ENCODE measurements around the gene PARVB. TPM values are rescaled to one million over a fixed set of nuclear protein-coding genes. Genes with fewer than 3 reads are reported as not detected.

PARVB gene
- total and polyA plus RNA-seq, 4 experiments from 2014 or later = 3.4 to 17.0 (median 9.8) TPM

DNA sequence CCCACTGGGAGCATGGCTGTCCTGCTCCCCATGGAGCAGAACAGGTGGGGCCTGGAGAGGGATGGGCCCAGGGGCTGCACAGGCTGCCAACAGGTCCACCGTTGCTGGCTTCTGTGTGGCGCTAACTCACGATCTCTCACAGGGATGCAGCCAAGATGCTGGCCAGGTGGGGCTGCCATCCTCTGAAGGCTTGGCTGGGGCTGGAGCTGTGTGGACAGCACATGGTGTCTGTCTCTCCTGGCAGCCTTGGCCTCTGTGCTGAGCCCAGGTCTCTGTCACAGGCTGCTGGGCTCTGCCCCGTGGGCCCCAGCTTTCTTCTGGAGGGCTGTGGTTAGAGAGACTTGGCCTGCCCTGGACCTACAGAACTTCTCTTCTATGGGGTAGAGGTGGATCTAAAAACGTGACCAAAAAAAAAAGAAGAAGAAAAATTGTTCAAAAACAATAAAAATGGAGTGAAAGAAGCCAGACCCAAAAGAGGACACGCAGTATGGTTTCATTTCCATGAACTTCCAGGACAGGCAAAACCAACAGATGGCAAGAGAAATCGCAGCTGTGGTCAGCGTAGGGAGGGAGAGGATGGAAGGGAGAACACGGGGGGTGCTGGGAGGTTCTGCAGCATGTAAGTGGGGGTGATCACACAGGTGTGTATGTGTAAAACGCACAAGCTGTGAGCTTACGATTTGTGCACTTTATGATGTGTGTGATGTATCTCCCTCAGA lies 168.9 kb downstream of the PARVB start:
- Histone ChIP-seq H3K9me3 (ENCODE audit: control insufficient read depth in 1 of 2, low read length in 2 of 2) (no peaks in the 10 kb centered on the region), H3K4me1 (ENCODE audit: insufficient read depth, low read length) (peaks cover 37% of the 10 kb centered on the region), H3K4me3 (ENCODE audit: low read length in 2 of 2) (no peak overlapping the region), H3K36me3 (ENCODE audit: insufficient read depth, low read length) (no peaks in the 10 kb centered on the region), H3K27me3 (ENCODE audit: insufficient read depth, low read length) (no peaks in the 10 kb centered on the region), H3K27ac (ENCODE audit: low read depth, low read length) (no peak overlapping the region)
- H3K4me3 Mint-ChIP-seq = peak overlapping the region; percentile 2 to 80 (median 50)
- CTCF ChIA-PET (ENCODE audit: partially characterized antibody) = interaction anchor here (1.3 kb wide), 1 partner anchor 111 kb away, joined by 3 read pairs; no protein-coding TSS in a partner anchor
- intact Hi-C loops (cut with micrococcal nuclease) = no loop called here
- peak overlapping the region in 5 of 7 donors; percentile 23 to 91 (median 65) for H3K27ac Mint-ChIP-seq
- H3K27me3 Mint-ChIP-seq = no peaks in the 10 kb centered on the region
- H3K9me3 Mint-ChIP-seq = peaks cover 0 to 3% (median 0%) of the 10 kb centered on the region in 8 donors
- H3K36me3 Mint-ChIP-seq = peaks cover 16 to 24% of the 10 kb centered on the region in 2 donors
- no peak for DNase-seq
- H3K4me1 Mint-ChIP-seq = peaks cover 23 to 37% (median 28%) of the 10 kb centered on the region in 4 donors
- POLR2A ChIA-PET (ENCODE audit: partially characterized antibody) = interaction anchor here (0.5 to 4.9 kb wide), 4 partner anchors 11 to 317 kb away, joined by 3 to 31 read pairs (median 3); partner anchors contain the start of gene PARVG

DNA sequence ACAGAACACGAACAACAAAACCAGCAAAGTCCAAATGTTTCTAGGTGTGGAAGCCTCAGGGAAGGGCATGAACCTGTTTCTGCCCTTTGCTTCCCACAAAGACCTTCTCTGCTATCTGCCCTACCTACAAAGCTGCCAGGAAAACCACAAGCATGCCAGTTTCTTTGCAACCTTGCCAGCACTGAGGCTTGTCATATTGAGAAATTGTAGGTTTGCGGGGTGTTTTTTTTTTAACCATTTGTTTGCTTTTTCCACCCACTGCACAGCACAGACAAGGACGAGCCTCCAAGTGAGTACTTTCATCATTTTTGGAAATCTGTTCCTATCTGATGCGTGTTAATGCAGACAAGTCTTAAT lies 169.4 kb downstream of the PARVB start:
- Histone ChIP-seq H3K36me3 (ENCODE audit: insufficient read depth, low read length) (peaks cover 5% of the 10 kb centered on the region), H3K27me3 (ENCODE audit: insufficient read depth, low read length) (no peaks in the 10 kb centered on the region), H3K4me3 (ENCODE audit: low read length in 2 of 2) (no peak overlapping the region), H3K27ac (ENCODE audit: low read depth, low read length) (no peak overlapping the region), H3K9me3 (ENCODE audit: control insufficient read depth in 1 of 2, low read length in 2 of 2) (no peaks in the 10 kb centered on the region), H3K4me1 (ENCODE audit: insufficient read depth, low read length) (peaks cover 37% of the 10 kb centered on the region)
- Mint-ChIP-seq H3K4me3 (peak overlapping the region in 6 of 8 donors; percentile 9 to 80 (median 62)), H3K36me3 (peaks cover 22 to 29% of the 10 kb centered on the region in 2 donors), H3K4me1 (peaks cover 23 to 37% (median 28%) of the 10 kb centered on the region in 4 donors), H3K27ac (peak overlapping the region in 5 of 7 donors; percentile 23 to 91 (median 85)), H3K9me3 (peaks cover 0 to 3% (median 0%) of the 10 kb centered on the region in 8 donors), H3K27me3 (no peaks in the 10 kb centered on the region)
- ChIA-PET CTCF (ENCODE audit: partially characterized antibody) (interaction anchor here (1.3 kb wide), 1 partner anchor 112 kb away, joined by 3 read pairs; no protein-coding TSS in a partner anchor), POLR2A (ENCODE audit: partially characterized antibody) (interaction anchor here (0.5 to 4.9 kb wide), 3 partner anchors 12 to 316 kb away, joined by 3 to 31 read pairs (median 3); partner anchors contain the start of gene PARVG)
- no peak for DNase-seq
- intact Hi-C loops (cut with micrococcal nuclease) = no loop called here

DNA sequence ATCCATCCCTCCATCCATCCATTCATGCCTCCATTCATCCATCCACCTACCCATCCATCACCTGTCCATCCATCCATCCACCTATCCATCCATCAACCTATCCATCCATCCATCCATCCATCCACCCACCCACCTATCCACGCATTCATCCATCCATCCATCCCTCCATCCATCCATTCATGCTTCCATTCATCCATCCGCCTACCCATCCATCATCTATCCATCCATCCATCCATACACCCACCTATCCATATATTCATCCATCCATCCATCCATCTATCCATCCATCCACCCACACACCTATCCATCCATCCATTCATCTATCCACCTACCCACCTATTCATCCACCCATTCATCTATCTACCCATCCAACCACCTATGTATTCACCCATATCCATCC lies 170.5 kb downstream of the PARVB start:
- H3K27ac Mint-ChIP-seq = peak overlapping the region in 4 of 7 donors; percentile 26 to 85 (median 44)
- peak overlapping the region in 1 of 8 donors; percentile 22 for H3K4me3 Mint-ChIP-seq
- Histone ChIP-seq H3K27ac (ENCODE audit: low read depth, low read length) (no peak overlapping the region), H3K4me3 (ENCODE audit: low read length in 2 of 2) (no peak overlapping the region), H3K36me3 (ENCODE audit: insufficient read depth, low read length) (peaks cover 13% of the 10 kb centered on the region), H3K9me3 (ENCODE audit: control insufficient read depth in 1 of 2, low read length in 2 of 2) (no peaks in the 10 kb centered on the region), H3K4me1 (ENCODE audit: insufficient read depth, low read length) (peaks cover 37% of the 10 kb centered on the region), H3K27me3 (ENCODE audit: insufficient read depth, low read length) (no peaks in the 10 kb centered on the region)
- peaks cover 30 to 45% (median 34%) of the 10 kb centered on the region in 4 donors for H3K4me1 Mint-ChIP-seq
- no peaks in the 10 kb centered on the region for H3K27me3 Mint-ChIP-seq
- H3K9me3 Mint-ChIP-seq = peaks cover 0 to 3% (median 0%) of the 10 kb centered on the region in 8 donors
- no peak for DNase-seq
- CTCF ChIA-PET (ENCODE audit: partially characterized antibody) = no interaction called here
- intact Hi-C loops (cut with micrococcal nuclease) = no loop called here
- POLR2A ChIA-PET (ENCODE audit: partially characterized antibody) = interaction anchor here (4.9 kb wide), 1 partner anchor 13 kb away, joined by 31 read pairs; the partner anchor contains the start of gene PARVG
- peaks cover 31 to 40% of the 10 kb centered on the region in 2 donors for H3K36me3 Mint-ChIP-seq

DNA sequence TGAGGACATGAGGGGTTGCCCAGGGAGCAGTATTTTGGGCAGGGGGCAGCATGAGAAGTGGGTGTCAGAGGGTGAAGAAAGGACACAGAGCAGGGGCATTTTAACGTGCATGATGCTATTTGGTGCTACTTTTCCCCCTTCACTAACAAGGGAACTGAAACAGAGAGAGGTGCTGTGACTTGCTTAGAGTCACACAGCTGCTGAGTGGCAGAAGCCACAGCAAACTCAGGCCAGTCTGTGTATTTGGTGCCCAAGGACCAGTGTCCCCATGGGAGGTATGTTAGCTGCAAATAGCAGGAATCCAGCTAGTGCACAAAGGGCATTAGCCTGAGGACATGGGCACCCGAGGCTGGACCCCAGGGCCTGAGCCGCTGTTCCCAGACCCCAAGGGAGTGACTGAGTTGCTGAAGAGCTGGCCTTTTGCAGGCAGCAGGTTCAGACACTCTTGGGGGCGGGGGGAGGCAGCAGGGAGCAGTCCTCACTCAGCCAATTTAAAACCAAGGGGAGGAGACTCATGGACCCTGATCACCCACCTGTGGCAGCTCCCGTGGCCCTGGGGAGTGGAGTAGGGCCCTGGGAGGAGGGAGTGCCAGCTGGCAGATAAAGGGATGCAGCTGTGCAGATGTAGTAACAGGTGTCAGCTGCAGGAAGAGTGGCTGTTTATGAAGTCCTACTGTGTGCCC lies 171.2 kb downstream of the PARVB start:
- H3K4me1 Mint-ChIP-seq = peaks cover 31 to 46% (median 35%) of the 10 kb centered on the region in 4 donors
- Histone ChIP-seq H3K9me3 (ENCODE audit: control insufficient read depth in 1 of 2, low read length in 2 of 2) (no peaks in the 10 kb centered on the region), H3K4me3 (ENCODE audit: low read length in 2 of 2) (no peak overlapping the region), H3K36me3 (ENCODE audit: insufficient read depth, low read length) (peaks cover 13% of the 10 kb centered on the region), H3K4me1 (ENCODE audit: insufficient read depth, low read length) (peaks cover 37% of the 10 kb centered on the region), H3K27ac (ENCODE audit: low read depth, low read length) (no peak overlapping the region), H3K27me3 (ENCODE audit: insufficient read depth, low read length) (no peaks in the 10 kb centered on the region)
- H3K27me3 Mint-ChIP-seq = no peaks in the 10 kb centered on the region
- peaks cover 0 to 3% (median 0%) of the 10 kb centered on the region in 8 donors for H3K9me3 Mint-ChIP-seq
- H3K36me3 Mint-ChIP-seq = peaks cover 36 to 42% of the 10 kb centered on the region in 2 donors
- ChIA-PET POLR2A (ENCODE audit: partially characterized antibody) (interaction anchor here (1.6 kb wide), 1 partner anchor 14 kb away, joined by 9 read pairs; the partner anchor contains the start of gene PARVG), CTCF (ENCODE audit: partially characterized antibody) (interaction anchor here (0.8 kb wide), 1 partner anchor 11 kb away, joined by 3 read pairs; no protein-coding TSS in a partner anchor)
- H3K4me3 Mint-ChIP-seq = no peak overlapping the region
- intact Hi-C loops (cut with micrococcal nuclease) = no loop called here
- peak overlapping the region in 2 of 7 donors; percentile 33 to 63 for H3K27ac Mint-ChIP-seq
- DNase-seq = no peak

DNA sequence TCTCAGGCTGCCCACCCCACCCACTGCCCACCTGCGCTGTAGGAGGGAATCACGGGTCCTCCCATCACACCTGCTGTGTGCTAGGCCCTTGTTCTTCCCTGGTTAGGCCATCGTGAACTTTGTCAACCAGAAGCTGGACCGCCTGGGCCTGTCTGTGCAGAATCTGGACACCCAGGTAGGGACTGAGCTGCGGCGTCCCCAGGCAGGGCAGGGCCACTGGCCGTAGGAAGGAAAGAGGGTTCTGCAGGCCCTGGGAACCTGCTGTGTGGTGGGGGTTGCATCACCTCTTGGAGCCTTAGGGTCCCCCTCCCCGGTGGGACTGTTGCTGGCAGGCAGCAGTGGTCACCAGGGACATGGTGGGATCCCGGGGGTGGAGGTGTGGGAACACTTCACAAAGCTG lies 172.1 kb downstream of the PARVB start:
- ChIA-PET POLR2A (ENCODE audit: partially characterized antibody) (interaction anchor here (1.6 kb wide), 1 partner anchor 15 kb away, joined by 9 read pairs; the partner anchor contains the start of gene PARVG), CTCF (ENCODE audit: partially characterized antibody) (interaction anchor here (0.7 kb wide), 1 partner anchor 23 kb away, joined by 3 read pairs; no protein-coding TSS in a partner anchor)
- H3K36me3 Mint-ChIP-seq = peaks cover 38 to 42% of the 10 kb centered on the region in 2 donors
- no peak for DNase-seq
- peaks cover 0 to 3% (median 0%) of the 10 kb centered on the region in 8 donors for H3K9me3 Mint-ChIP-seq
- no peak overlapping the region for H3K27ac ChIP-seq (ENCODE audit: low read depth, low read length)
- H3K4me3 ChIP-seq (ENCODE audit: low read length in 2 of 2) = no peak overlapping the region
- H3K27me3 ChIP-seq (ENCODE audit: insufficient read depth, low read length) = no peaks in the 10 kb centered on the region
- peaks cover 31 to 43% (median 37%) of the 10 kb centered on the region in 4 donors for H3K4me1 Mint-ChIP-seq
- peaks cover 30% of the 10 kb centered on the region for H3K4me1 ChIP-seq (ENCODE audit: insufficient read depth, low read length)
- no peaks in the 10 kb centered on the region for H3K27me3 Mint-ChIP-seq
- no peaks in the 10 kb centered on the region for H3K9me3 ChIP-seq (ENCODE audit: control insufficient read depth in 1 of 2, low read length in 2 of 2)
- H3K4me3 Mint-ChIP-seq = no peak overlapping the region
- H3K27ac Mint-ChIP-seq = no peak overlapping the region
- intact Hi-C loops (cut with micrococcal nuclease) = no loop called here
- H3K36me3 ChIP-seq (ENCODE audit: insufficient read depth, low read length) = peaks cover 13% of the 10 kb centered on the region

DNA sequence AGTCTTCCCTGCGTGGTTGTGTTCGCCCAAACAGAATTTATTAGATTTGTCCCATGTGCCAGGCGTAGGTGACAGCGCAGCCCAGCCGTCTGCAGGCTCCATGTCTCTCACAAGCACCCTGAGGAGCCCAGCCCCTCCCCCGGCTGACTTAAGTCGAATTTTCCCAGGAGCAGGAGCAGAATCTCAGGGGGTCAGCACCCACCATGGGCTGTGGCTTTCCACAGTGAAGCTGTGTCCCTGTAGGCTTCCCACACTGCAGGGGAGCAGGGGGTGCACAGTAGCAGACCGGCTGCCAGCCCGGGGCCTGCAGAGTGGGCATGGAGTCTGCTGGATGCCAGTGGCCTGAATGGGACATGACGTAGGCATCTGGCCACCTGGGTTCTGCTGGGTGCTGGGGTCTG lies 172.6 kb downstream of the PARVB start:
- no peak for DNase-seq
- Histone ChIP-seq H3K4me3 (ENCODE audit: low read length in 2 of 2) (no peak overlapping the region), H3K36me3 (ENCODE audit: insufficient read depth, low read length) (peaks cover 13% of the 10 kb centered on the region), H3K4me1 (ENCODE audit: insufficient read depth, low read length) (peaks cover 27% of the 10 kb centered on the region), H3K27ac (ENCODE audit: low read depth, low read length) (no peak overlapping the region), H3K9me3 (ENCODE audit: control insufficient read depth in 1 of 2, low read length in 2 of 2) (no peaks in the 10 kb centered on the region), H3K27me3 (ENCODE audit: insufficient read depth, low read length) (no peaks in the 10 kb centered on the region)
- H3K4me1 Mint-ChIP-seq = peaks cover 29 to 41% (median 34%) of the 10 kb centered on the region in 4 donors
- H3K36me3 Mint-ChIP-seq = peaks cover 38 to 43% of the 10 kb centered on the region in 2 donors
- no peak overlapping the region for H3K27ac Mint-ChIP-seq
- ChIA-PET POLR2A (ENCODE audit: partially characterized antibody) (interaction anchor here (1.6 kb wide), 1 partner anchor 16 kb away, joined by 9 read pairs; the partner anchor contains the start of gene PARVG), CTCF (ENCODE audit: partially characterized antibody) (no interaction called here)
- H3K27me3 Mint-ChIP-seq = no peaks in the 10 kb centered on the region
- intact Hi-C loops (cut with micrococcal nuclease) = no loop called here
- no peak overlapping the region for H3K4me3 Mint-ChIP-seq
- H3K9me3 Mint-ChIP-seq = peaks cover 0 to 3% (median 0%) of the 10 kb centered on the region in 8 donors

All from CD4-positive, alpha-beta memory T cell (primary cell).